ENCODE data around the gene RAET1G. TPM values are rescaled to one million over a fixed set of nuclear protein-coding genes. Genes with fewer than 3 reads are reported as not detected.
"Not testable (repeated sequence)": the region's sequence is repeated elsewhere in the genome, so short reads cannot be mapped to it uniquely, and the experiment has no call there.

RAET1G gene
- total and polyA plus RNA-seq, 12 donors: 0.21 to 0.37 (median 0.34) TPM; not detected in 8

- 46 to 47% methylated on average over 5 of the region's 5 CpGs for WGBS, 2 donors
- Histone ChIP-seq H3K4me1 (peaks cover 0 to under 1% (median 0%) of the 10 kb centered on the region in 9 donors), H3K27me3 (peaks cover 3 to 97% (median 90%) of the 10 kb centered on the region in 7 donors), H3K27ac (no peak overlapping the region), H3K4me3 (no peak overlapping the region), H3K9me3 (no peaks in the 10 kb centered on the region), H3K36me3 (no peaks in the 10 kb centered on the region)
- no peak for TF ChIP-seq CTCF (IDR thresholded peaks at IDR 0.05)
- ATAC-seq (no peak), DNase-seq (no peak)
- intact Hi-C loops (cut with DNase I): loop anchor here in 2 of 10 donors (5.0 to 10.0 kb wide), 2 partner anchors 96 to 402 kb away; no protein-coding TSS in a partner anchor
Measured at GRCh38 chr6:149933036-149933435, 10.1 kb upstream of the RAET1G start.

GRCh38 chr6:149931501-149931900 is 8.6 kb upstream of the RAET1G start:
- H3K9me3 ChIP-seq: no peaks in the 10 kb centered on the region
- peaks cover 0 to under 1% (median 0%) of the 10 kb centered on the region in 9 donors for H3K4me1 ChIP-seq
- no peak overlapping the region for H3K4me3 ChIP-seq
- no peak for TF ChIP-seq CTCF (IDR thresholded peaks at IDR 0.05)
- intact Hi-C loops (cut with DNase I): loop anchor here in 2 of 10 donors (5.0 to 10.0 kb wide), 2 partner anchors 94 to 403 kb away; no protein-coding TSS in a partner anchor
- no peaks in the 10 kb centered on the region for H3K36me3 ChIP-seq
- DNase-seq (no peak), ATAC-seq (no peak)
- 66 to 71% methylated on average over 6 of the region's 6 CpGs for WGBS, 2 donors
- peaks cover 0 to 96% (median 77%) of the 10 kb centered on the region in 7 donors for H3K27me3 ChIP-seq
- no peak overlapping the region for H3K27ac ChIP-seq

- TF ChIP-seq CTCF (IDR thresholded peaks at IDR 0.05): peak in 7 of 9 donors; percentile 10 to 33 (median 19)
- intact Hi-C loops (cut with DNase I): loop anchor here in 7 of 10 donors (5.0 to 10.0 kb wide), 5 partner anchors 97 to 385 kb away; partner anchors contain the start of genes GINM1 (in 1 of the 7), LATS1 (in 1 of the 7) and PPIL4 (in 1 of the 7)
- no peaks in the 10 kb centered on the region for H3K9me3 ChIP-seq
- peaks cover 0 to 92% (median 56%) of the 10 kb centered on the region in 7 donors for H3K27me3 ChIP-seq
- peaks cover 0 to 22% (median 12%) of the 10 kb centered on the region in 9 donors for H3K4me1 ChIP-seq
- DNase-seq: no peak
- H3K36me3 ChIP-seq: no peaks in the 10 kb centered on the region
- ATAC-seq: no peak
- no peak overlapping the region for H3K27ac ChIP-seq
- no peak overlapping the region for H3K4me3 ChIP-seq
- WGBS, 2 donors: 6 to 9% methylated on average over 3 of the region's 3 CpGs
Measured at GRCh38 chr6:149929422-149929821, 6.5 kb upstream of the RAET1G start.

- ATAC-seq: not testable (repeated sequence)
- WGBS, 2 donors: 78 to 87% methylated on average over 4 of the region's 4 CpGs
- intact Hi-C loops (cut with DNase I): loop anchor here in 9 of 10 donors (2.0 to 10.0 kb wide), 8 partner anchors 86 to 382 kb away; partner anchors contain the start of genes GINM1 (in 1 of the 9), LATS1 (in 1 of the 9) and PPIL4 (in 1 of the 9)
Measured at GRCh38 chr6:149927025-149927424, 4.1 kb upstream of the RAET1G start.

More at GRCh38 chr6:149927025-149927424, 4.1 kb upstream of the RAET1G start:
- not testable (repeated sequence) for DNase-seq, H3K9me3 ChIP-seq, H3K4me3 ChIP-seq, H3K36me3 ChIP-seq, H3K27ac ChIP-seq
- H3K4me1 ChIP-seq: peaks cover 3 to 33% (median 23%) of the 10 kb centered on the region in 9 donors
- peaks cover 0 to 92% (median 37%) of the 10 kb centered on the region in 7 donors for H3K27me3 ChIP-seq

All from heart right ventricle (tissue), 16 donors.